GM12872 (cell line): Measurements from ENCODE around the gene TBC1D7.

Experiments used
- CTCF ChIP-seq: IDR thresholded peaks from 3 replicates; pipeline ENCODE4 v1.5.1; 2011; ENCODE audit warnings: low read depth, mild to moderate bottlenecking, low read length, moderate library complexity; ENCODE audit not compliant: insufficient read depth

Gene TBC1D7

DNA sequence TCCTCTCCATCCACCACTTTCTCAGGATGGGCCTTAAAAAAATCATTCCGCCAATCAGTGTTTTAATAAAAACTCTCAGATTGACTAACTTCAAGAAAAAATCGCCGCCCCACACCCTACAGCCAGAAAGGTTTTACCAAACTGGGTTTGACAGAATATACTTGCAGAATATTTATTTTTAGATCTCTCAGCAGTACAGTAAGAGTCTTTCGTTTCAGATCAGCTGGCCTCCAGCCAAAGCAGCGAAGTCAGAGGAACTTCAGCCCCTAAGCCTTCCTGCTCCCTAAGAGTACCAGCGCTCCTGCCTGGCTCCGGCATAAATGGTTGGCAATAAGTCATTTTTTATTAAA, 24.7 kb downstream of the TBC1D7 start:
- TF ChIP-seq CTCF, result no peak

- TF ChIP-seq CTCF, result no peak
Observed at GRCh38 chr6:13302751-13303667, 25.3 kb downstream of the TBC1D7 start.

DNA sequence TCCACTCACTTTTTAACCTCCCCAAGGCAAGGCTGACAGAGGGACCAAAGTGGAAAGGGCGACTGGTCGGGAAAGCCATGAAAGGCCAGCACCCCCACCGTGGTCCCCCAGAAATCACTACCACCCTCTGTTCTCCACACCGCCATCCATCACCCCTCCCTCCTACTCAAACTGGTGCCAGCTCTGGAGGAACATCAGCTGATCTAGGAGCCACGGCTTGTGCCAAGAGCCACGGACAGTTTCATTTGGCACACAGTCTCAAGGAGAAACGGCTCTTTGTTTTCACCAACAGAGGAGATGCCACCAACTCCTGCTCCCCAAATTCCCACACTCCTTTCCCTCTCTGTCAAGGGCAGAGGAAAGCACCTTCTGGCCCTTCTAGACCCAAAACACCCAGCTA, 26.0 kb downstream of the TBC1D7 start:
- TF ChIP-seq CTCF, result no peak

GRCh38 chr6:13300643-13301590, 27.4 kb downstream of the TBC1D7 start:
- TF ChIP-seq CTCF, result no peak

- TF ChIP-seq CTCF, result no peak
Observed at GRCh38 chr6:13299918-13300317, 28.4 kb downstream of the TBC1D7 start.

- TF ChIP-seq CTCF, result no peak
Observed at GRCh38 chr6:13299403-13299821, 28.9 kb downstream of the TBC1D7 start.

DNA sequence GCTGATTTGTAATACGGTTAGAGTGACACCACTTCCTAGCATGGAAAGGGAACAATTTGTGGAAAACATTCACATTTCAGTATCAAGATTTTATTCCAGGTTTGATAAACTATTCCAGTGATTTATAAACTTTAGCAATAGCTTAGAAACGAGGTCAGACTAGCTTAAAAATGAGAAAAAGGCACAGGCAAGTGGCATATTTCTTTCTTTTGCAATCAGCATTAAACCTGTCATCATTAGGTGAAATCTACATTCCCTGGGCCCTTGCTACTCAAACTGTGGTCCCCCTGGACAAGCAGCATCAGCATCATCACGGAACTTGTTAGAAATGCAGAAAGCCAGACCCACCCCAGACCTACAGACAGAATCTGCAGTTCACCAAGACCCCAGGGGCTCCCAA, 29.9 kb downstream of the TBC1D7 start:
- TF ChIP-seq CTCF, result no peak
